GM18867 (cell line): ENCODE measurements around the gene VILL.

Experiments used
- ATAC-seq: cut with Tn5 transposase; IDR thresholded peaks from one replicate; pipeline ENCODE4 v1.9.1; 2021; ENCODE audit warnings: mild to moderate bottlenecking, moderate library complexity; ENCODE audit not compliant: unreplicated experiment

VILL gene

GRCh38 chr3:37990527-37990926 is at the start of gene VILL:
Gene VILL (plus strand): TSS chr3:37990786. CDS start chr3:37993673, 2,887 bp downstream.
- no peak for ATAC-seq

- no peak for ATAC-seq
Observed at GRCh38 chr3:37941608-37942508, 48.7 kb upstream of the VILL start.

DNA sequence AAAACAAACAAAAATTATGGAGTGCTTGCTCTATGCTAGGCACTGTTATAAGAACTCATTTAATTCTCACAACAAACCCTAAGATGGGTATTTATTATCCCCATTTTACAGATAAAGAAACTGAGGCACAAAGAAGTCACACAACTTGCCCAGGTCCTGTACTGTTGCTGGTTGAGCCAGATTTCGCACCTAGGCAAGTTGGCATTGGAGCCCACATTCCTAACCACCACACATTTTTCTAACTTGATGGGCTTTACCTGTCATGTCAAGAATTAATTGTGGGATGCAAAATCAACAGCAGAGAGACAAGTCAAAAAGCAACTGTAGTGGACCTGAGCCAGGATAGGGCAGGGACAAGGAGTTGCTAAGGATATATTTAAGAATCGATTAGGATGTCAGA is 47.9 kb upstream of the VILL start:
- no peak for ATAC-seq

GRCh38 chr3:37943126-37943525 is 47.5 kb upstream of the VILL start:
- no peak for ATAC-seq

GRCh38 chr3:37943631-37944314 is 46.8 kb upstream of the VILL start:
- no peak for ATAC-seq

DNA sequence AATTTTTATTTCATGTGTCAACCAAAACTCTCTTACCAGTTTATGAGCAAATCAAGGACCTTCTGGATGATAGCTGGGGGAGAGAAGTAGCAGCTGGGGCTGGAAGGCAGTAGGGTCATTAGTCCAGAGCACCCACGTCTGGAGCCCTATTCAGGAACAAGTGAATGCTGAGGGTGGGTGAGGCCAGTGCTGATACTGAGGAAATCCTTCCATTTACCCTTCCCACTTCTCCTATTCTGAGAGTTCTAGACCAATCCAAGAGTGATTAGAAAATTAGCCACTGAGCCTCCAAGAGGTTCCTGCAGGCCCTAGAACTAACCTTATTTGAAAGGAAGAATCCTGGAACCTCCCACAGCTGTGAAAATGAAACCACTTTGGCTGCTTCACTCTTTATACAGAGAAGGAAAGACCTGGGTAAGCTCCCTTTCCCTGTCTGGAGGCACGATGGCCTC is 46.2 kb upstream of the VILL start:
- no peak for ATAC-seq

DNA sequence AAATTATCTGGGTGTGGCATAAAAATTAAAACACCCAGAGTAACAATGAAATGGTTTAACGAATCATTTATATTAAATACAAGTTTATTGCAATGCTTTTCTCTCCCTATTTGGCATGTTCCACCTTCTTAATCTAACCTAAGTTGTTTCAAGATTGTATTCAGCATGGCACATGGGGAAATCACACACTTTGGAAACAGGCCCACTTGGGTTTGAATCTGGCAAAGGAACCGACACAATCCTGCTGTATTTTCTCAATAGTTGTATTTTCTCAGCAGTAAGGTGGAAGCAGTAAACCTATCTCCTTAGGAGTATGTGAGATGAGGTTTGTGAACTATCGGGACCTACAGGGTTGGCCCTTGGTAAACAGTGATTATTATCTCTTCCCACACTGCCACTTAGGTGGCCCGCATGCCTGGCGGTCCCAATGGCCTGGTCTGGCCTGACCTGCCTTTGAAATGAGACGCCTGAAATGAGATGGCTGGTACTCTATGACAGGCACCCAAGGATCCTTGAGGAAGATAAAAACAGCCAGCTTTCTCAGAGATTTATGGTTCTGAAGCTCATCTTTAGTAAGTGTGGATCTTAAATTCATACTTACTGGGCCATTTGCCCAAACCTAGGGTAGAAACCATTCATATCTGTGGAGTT is 45.3 kb upstream of the VILL start:
- no peak for ATAC-seq

DNA sequence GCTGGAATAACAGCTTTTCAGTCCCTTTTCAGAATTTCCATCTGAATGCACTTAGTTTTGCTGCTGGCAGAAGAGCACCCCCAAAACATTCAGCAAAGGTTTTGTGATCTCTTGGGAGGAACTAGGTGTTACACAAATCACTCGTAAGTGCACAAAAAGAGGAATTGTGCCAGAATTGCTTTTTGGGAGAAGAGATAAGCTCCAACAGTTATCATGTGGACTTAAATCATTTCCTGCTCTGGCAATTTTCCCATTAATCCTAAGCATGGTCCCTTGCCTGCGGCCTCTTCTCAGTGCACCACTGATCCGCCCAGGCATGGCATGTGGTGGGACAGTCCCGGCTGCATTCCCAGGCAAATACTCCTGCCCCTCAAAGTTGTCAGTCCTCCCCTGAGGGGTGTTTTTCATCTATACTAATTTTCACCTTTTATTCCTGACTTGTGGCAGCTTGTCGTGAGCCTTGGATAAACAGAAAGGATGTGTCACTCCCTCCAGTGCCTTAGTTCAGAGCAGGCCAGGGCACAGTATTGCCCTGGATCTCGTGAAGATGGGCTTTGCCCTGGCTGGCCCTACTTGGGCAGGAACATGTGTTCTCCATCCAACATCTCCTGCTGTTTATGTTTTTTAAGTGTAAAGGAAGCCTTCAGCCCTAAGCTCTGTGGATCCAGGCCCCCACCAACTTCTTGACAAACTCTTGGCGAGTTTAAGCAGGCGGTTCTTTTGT is 44.6 kb upstream of the VILL start:
- ATAC-seq: no peak

- ATAC-seq: no peak
Observed at GRCh38 chr3:37946531-37946889, 44.1 kb upstream of the VILL start.

DNA sequence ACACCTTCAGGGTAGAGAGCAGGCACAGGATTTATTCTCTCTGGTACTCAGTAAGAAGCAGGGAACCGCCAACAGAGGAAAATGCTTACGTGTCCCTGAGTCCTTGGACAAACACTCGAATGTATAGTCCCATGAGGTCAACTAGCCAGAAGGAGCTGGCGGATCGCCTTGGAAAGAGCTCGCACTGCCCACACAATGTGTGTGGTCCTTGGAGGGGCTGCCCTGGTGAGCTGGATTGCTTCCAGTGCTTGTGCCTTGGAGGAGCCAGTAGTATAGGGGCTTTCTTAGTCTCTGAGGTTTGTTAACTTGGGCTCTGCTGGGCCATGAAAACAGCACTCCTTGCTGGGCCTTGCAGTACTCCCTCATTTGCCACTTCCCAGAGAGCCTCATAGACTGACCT is 40.7 kb upstream of the VILL start:
- ATAC-seq: no peak

GRCh38 chr3:37952564-37952963 is 38.0 kb upstream of the VILL start:
- no peak for ATAC-seq

- ATAC-seq: no peak
Observed at GRCh38 chr3:37953226-37953625, 37.4 kb upstream of the VILL start.

DNA sequence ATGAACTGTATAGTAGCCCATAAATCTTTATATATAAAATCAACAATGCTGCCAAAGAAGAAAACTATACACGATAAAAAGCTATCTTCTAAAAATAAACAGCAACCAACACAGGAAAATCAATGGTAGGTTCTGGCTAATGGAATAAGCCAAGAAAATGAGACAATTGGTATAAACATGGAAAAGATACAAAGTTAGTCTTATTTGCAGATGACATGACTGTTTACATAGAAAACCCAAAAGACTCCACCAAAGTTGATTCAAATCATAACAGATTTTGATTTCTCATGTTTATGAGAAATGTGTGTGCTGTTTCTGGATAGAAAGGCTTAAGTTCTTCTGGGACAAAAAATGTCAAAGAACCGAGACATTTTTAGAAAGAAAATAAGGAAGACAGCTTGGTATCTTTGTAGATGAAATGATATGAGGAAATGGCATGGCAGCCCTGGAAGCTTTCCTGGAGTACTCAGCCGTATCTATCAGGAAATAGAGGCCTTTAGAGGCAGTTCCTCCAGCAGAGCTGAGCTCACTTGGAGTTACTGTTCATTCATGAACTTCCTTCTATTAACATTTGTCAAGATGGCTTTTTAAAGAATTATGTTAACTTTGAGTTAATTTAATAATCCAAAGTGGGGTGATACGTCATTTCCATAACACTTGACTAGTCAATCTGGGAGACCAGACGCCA is 36.7 kb upstream of the VILL start:
- no peak for ATAC-seq

- no peak for ATAC-seq
Observed at GRCh38 chr3:37954881-37955280, 35.7 kb upstream of the VILL start.

DNA sequence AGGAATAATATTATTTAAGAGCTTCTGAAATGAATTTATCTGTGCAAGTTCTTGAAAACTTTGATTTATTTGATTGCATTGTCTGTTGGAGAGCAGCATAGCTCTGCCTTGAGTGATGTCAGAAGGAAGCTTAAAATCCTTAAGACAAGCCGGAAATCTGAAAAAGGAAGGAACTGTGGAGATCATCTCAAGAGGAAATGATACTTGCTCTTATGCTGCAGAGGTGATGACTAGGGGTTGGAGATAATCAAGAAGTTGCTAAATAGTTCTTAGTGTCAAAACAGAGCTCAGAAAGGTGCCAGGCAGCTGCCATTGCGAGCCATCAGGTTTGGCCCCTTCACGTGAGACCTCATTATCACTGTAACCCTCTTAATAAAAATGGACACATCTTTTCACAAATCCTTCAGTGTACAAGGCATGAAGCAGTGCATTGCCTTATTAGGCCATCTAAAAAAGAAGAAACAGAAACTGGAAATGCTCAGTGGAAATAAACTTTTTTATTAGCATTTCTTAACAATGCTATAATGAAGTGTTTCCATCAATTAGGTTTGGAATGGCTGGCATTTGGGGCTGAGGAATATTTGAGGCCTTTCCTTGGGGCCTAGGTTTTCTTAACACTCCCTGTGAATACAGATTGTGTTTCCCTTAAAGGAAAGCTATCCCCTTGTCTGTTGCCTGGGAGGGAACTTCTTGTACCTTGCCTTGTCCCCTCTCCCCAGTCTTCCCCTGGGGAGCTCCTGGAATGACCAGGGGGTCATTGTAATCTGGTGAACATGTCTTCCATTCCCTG is 34.5 kb upstream of the VILL start:
- ATAC-seq: no peak

DNA sequence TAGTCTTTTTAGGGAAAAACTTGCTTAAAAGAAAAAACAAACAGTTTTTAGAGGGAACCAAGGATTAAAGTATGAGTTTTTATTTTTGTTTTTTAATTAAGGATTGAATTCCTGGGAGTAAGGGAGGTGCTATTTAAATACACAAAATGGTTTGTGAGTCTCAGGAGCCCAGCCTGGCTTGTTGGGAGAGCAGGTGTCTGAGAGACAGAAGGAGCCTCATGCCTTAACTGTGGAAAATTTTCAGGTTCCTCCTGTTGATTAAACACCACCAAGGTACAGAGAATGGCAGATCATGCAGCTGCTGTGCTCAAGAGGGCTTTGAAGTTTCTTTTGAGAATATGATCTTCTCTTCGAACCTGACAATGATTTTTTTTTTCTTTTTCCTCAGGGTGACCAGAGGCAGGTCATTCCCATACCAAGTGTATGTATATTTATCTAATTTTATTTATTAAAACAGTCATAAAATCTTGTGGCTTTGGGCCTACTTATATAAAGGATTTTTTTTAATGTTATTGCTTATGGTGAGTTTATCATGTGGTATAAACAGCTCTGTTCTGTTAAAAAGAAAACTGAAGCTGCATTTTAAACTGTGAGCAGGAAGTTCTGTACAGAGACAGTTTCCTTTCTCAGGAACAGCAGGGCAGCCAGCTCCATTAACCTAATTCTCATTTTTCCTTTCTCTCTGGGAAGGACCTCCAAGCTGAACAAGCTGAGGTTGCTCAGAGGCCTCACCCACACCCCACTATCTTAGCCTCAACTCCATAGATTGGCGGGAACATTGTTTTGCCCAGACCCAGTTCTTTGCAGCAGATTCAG is 33.7 kb upstream of the VILL start:
- ATAC-seq: no peak

DNA sequence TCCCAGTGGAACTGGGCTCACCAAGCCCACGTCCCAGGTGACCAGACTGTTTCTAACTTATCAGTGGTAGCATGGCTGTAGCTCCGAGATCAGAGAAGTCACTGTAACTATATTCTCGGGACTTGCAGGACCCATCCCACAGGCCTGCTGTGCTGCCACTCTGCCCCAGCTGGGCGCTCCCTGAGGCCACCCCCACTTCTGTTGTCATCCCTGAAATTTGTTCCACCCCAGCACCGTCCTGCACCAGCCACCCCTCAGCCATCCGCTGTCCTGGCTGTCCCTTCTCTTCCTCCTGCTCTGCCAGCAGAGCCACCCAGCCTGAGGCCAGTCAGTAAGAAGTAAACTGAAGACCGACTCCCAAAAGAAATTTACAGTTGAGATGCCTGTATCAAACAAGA is 33.0 kb upstream of the VILL start:
- ATAC-seq: no peak

DNA sequence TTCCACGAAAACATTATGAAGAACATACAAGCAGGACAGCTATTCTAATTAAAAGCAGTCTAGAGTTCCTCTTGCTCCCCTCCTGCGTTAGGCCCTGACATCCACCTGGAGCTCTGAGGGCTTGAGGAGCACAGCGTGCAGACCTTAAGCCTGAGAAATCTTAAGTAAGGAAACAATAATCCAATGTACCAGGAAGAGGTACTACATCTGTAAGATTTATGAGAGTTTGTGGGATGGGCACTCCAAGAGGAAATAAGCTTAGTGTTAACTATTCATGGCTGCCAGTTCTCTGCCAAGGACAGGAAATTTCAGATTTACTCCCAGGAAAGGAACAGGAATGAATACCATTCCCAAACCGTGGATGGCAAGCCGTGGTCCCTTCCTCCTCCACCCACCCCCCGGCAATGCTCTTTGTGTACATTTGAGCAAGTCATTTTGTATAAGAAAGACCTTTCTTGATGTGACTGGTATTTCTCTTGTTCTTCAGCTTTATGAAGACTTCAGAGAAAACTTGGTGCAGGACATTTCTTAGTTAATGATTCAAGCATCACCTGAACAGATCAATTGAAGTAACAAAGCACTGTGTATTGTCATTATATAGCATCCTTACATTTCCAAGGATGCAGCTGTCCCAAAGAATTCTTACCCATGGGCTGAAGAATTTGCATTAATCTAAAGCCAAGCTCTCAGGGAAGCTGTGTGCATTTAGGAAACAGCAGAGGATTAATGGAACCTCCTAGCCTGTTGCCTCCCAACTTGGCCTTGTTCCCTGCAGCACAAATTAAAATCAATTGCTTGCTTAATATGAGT is 28.8 kb upstream of the VILL start:
- ATAC-seq: no peak
